Body of pancreas (tissue), 4 donors: ENCODE data around the gene TDP2.

Source experiments
- CTCF ChIP-seq, 7 experiments: fragments of 450-650 bp in 4 of 7; fragments of 200-600 bp in 3 of 7; sonication (generic) in 3 of 7; IDR thresholded peaks; one replicate each; pipeline ENCODE4 v1.5.1; 2016 to 2019; ENCODE audit warnings: antibody characterized with exemption in 7 of 7
- POLR2A ChIP-seq, 3 donors: fragments of 450-650 bp; IDR thresholded peaks; one replicate each; pipeline ENCODE4 v1.6.1; 2016; ENCODE audit warnings: antibody characterized with exemption in 3 of 3, mild to moderate bottlenecking in 2 of 3

GRCh38 chr6:24699521-24700359 lies 33.0 kb upstream of the TDP2 start:
- TF ChIP-seq CTCF (IDR thresholded peaks at IDR 0.05) (no peak), POLR2A (IDR thresholded peaks at IDR 0.05) (no peak)
